HS-27A (cell line): ENCODE results near the gene FOXP1.

Source experiments
- DNase-seq: peaks from one replicate; pipeline ENCODE4 v3.0.0-alpha.2; 2012; ENCODE audit warnings: low read depth, missing footprints

FOXP1 gene

DNA sequence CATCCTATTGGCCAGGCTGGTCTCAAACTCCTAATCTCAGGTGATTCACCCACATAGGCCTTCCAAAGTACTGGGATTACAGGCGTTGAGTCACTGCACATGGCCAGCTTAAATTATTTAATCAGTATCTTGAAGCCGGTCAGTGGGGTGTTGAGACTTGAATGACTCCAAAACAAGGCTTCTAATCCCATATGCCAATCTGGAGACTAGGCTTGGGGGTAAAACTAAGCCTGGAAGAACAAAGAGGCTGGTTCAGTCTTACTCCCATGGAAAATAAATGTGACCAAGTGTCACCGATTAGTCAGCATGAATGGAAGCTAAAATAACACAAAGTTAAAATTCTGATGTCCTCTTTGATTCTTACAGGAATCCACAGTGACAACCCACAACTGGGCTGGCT, 509.1 kb downstream of the FOXP1 start:
- DNase-seq = no peak

DNA sequence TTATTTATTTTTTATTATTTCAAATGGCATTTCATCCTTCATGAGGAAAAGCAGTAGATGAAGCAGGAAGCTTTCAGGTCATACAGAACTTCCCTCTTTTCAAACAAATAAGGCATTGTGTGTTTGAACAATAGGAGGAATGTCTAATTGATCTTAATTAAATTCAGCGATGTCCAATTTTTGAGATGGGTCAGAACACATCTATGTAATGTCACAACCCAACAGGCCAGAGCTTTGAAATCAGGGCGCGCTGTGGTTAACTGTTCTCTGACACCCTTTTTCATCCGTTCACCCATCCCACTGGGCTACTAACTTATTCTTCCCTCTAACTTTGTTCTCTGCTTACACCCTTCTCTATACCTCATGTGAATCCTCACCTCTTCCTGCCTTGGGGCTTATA, 510.5 kb downstream of the FOXP1 start:
- no peak for DNase-seq

GRCh38 chr3:71072287-71072686, 511.2 kb downstream of the FOXP1 start:
- DNase-seq = no peak

DNA sequence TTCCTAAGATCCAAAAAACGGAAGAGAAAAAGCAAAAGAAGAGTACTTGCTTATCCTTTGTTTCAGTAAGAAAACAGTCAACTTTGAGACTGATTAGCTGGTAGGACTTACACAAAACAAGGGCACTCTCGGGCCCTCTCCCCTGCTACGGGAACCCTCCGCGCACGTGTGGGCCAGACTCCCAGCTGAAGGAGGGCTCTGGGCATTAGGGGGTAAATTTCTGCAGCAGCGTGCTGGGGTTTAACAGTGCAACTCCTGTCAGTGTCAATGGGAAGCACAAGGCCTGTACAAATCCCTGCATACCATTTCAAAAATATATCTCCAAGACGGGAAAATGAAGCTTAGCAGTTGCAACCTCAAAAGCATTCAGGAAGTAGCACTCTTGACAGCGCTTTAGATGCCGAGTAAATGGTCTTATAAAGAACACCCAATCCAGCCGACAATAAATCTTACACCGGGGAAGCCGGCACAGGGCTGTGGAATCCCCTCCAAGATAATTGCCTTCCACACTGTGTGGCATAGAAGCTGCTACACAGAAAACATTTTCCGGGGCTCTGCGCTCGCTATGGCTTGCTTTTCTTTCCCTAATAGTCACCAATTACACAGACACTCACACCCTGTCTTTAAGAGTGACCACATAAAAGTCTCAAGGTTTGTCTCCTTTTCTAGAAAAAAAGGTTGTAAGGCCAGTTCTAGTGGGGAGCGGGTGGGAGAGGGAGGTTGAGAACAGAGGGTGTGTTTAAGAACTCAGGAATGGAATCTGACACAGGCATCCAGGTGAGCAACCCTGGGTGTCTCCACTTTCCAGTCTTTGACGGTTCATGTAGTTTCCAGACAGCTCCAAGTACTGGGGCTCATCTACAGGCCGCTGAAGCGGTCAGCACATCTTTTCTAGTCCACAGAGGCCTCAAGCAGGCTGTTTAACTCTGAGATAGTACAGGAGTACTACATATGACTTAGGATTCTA, 512.7 kb downstream of the FOXP1 start:
- no peak for DNase-seq

DNA sequence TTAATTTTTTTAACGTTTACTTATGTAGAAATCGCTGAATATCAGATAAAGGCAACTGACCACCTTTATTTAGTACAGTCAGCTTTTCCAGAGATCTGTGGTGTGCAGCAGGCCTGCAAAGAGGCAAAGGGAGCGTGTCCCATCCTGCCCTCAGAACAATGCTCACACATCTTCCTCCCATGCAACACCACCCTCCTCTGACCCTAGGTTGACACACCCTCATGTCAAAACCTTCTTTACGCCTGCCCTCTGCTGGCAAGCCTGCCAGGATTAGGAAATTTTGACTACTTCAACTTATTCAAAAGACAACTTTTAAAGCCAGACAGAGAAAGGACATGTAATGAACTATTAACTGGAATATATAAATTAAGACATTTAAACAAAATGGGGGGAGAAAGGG, 513.7 kb downstream of the FOXP1 start:
- no peak for DNase-seq

GRCh38 chr3:71067977-71068654, 515.4 kb downstream of the FOXP1 start:
- no peak for DNase-seq

- no peak for DNase-seq
Measured at GRCh38 chr3:71066849-71067261, 516.7 kb downstream of the FOXP1 start.

- DNase-seq = no peak
Measured at GRCh38 chr3:71066356-71066755, 517.2 kb downstream of the FOXP1 start.

- no peak for DNase-seq
Measured at GRCh38 chr3:71065764-71066013, 517.8 kb downstream of the FOXP1 start.

DNA sequence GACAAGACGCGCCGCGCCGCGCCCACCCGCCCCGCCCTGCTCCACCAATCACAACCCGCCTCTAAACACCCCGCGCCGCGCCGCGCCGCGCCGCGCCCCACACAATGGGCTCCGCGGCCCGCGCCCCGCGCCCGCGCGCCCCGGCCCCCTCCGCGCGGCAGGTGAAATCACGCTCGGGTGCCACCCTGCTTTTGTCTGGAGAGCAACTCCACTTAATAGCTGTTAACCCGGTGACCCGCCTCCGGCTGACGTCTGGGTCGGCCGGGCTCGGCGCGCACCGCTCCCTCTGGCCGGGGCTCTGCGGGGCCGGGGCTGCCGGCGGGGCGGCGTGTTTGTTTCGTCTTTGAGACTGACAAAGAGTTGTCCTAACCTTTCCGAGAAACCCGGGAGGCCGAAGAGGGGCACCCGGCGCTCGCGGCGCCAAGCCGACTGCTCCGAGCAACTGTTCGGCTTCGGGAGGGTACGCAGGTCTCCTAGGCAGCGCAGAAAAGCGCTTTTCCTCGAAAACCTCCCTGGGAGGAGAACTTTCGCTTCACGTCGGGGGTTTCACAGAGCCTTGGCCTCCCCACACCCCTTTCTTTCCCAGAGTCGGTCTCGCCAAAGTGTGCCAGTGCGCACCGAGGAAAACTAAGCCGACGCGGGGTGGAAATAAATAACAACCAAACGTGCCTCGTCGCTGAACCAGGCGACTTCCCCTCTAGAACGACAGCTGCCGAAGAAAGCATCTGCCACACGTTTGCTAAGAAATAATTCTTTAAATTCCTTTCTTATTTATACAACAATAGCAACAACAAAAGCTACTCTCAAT, 518.4 kb downstream of the FOXP1 start:
- DNase-seq = no peak

DNA sequence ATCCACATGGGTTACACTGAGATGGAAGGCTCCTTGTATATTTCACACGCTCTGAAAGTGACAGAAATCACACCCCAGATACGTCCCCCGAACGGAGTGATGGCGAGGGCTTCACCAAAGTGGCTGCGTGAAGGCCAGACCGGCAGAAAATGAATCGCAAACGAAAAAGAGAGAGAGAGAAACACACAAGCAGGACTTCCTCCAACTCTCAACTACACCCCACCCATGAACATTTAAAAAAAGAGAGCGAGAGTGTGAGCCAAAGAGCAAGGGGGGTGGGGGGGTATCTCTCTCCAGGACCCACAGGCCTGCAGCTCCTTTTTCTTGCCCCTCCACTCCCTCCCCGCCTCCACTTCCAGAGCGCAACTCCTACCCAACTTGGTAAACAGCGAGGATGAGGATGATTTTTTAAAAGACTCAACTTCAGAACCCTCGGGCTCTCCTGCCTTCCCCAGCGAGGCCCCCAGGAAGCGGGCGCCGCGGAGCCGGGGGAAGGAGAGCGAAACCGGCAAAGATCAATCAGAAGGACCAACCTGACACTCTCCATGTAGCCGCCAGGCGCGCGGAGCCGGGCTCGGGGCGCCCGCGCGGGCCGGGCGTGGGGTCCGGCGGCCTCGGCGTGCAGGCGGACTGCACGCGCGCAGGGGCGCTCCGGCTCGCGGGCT, 519.1 kb downstream of the FOXP1 start:
- DNase-seq = peak; percentile 46

DNA sequence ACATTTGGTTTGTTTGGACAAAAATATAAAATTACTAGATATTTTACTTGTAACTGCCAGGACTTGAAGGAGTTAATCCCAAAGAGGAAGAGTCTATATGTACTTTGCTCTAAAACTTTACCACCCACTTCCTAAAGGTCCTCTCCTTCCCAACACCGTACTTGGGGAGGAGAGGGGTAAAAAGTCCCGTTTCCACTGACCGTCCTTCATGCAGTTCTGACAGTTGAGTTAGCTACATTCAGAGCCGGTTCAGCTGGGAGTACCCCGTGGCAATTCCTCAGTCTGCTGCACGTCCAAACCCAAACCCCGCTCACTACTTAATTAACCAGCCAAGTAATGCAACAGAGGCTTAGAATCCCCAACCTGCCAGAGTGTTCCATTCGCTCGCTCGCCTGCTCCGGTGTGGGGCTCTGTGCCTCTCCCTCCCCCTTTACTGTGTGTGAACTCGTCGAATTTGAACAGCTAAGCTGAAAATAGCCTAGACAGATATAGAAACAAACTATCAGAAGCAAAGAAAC, 519.7 kb downstream of the FOXP1 start:
- DNase-seq = no peak

DNA sequence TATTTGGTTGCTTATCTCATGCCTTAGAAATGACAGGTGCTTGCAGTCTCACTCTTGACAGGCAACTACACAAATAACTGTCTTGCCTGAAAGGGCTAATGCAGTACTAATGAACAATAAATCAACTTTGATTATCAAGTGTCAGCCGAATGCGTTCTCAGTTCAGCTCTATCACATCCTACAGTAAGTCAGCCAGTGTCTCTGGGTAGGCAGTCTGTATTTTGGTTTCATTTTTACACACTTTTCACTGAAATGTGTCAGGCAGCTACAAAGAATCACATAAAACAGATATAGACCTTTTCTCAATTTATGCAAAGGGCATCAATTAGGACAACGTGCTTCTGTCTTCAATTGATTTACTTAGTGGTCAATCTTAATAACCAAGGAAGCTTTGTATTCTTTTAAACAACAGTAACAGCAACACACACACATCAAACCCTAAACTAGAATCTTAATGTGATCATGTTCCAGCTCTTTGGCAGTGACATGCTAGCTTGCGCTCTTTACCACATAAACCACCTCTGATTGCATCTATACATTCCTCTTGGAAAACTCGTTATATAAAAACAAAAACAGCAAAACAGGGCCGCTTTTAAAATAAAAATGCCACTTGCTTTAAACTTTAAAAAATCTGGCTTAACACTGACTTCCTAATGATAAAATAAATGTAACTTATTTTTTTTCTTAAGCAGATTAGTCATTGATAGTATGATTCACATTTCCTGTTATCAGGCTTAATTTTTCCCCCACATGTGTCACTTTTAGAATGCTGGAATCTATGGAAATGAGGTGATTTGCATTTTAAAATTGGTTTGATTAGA, 520.4 kb downstream of the FOXP1 start:
- no peak for DNase-seq

GRCh38 chr3:71062037-71062932, 521.2 kb downstream of the FOXP1 start:
- DNase-seq = no peak

- DNase-seq = no peak
Measured at GRCh38 chr3:71061581-71061980, 521.9 kb downstream of the FOXP1 start.

DNA sequence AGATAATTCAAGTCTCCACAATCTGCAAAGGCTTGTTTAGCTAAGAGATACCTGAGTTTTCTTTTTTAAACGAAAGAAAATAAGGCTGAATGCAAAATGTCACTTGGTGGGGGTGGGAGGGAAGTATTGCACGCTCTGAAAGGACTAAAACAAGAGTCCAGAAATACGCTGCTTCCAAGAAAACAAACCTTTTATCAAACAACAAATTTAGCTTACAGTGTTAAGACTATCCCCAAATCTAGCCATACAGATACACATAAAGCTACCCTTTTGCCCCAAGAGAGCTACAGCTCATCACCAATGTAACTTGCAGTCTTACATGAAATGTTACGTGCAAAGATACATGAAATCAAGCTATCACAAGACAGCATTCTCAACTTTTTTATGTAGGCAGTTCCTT, 522.5 kb downstream of the FOXP1 start:
- no peak for DNase-seq

- no peak for DNase-seq
Measured at GRCh38 chr3:71060536-71060935, 523.0 kb downstream of the FOXP1 start.

- no peak for DNase-seq
Measured at GRCh38 chr3:71057526-71057894, 526.0 kb downstream of the FOXP1 start.

GRCh38 chr3:71056327-71056726, 527.2 kb downstream of the FOXP1 start:
- DNase-seq = no peak
